ENCODE measurements around the gene SLC9B2.

The SLC9B2 gene

GRCh38 chr4:103104886-103105285 lies 28.3 kb upstream of the SLC9B2 start:
- no peak for TF ChIP-seq CTCF (IDR thresholded peaks at IDR 0.05; ENCODE audit: borderline replicate concordance, insufficient read depth, low read depth, low read length)

GRCh38 chr4:103100691-103101090 lies 24.1 kb upstream of the SLC9B2 start:
- H3K4me3 ChIP-seq (ENCODE audit: low read depth, low read length) = no peak overlapping the region
- TF ChIP-seq CTCF (IDR thresholded peaks at IDR 0.05; ENCODE audit: borderline replicate concordance, insufficient read depth, low read depth, low read length) = no peak

More at GRCh38 chr4:103104886-103105285, 28.3 kb upstream of the SLC9B2 start:
- H3K4me3 ChIP-seq (ENCODE audit: low read depth, low read length) = no peak overlapping the region

- TF ChIP-seq CTCF (IDR thresholded peaks at IDR 0.05; ENCODE audit: borderline replicate concordance, insufficient read depth, low read depth, low read length) = peak; percentile 35; the same call in 1 of the 2 replicates
Measured at GRCh38 chr4:103099691-103100392, 23.3 kb upstream of the SLC9B2 start, which contains the start of gene BDH2. Gene BDH2 (minus strand): TSS chr4:103099834. CDS start chr4:103096254, 3,580 bp downstream.

GRCh38 chr4:103098756-103099440 lies 22.3 kb upstream of the SLC9B2 start:
- H3K4me3 ChIP-seq (ENCODE audit: low read depth, low read length) = peak overlapping the region; percentile 32
- no peak for TF ChIP-seq CTCF (IDR thresholded peaks at IDR 0.05; ENCODE audit: borderline replicate concordance, insufficient read depth, low read depth, low read length)

More at GRCh38 chr4:103099691-103100392, 23.3 kb upstream of the SLC9B2 start, which contains the start of gene BDH2:
- H3K4me3 ChIP-seq (ENCODE audit: low read depth, low read length) = peak within 1 kb of the TSS; percentile 32

GRCh38 chr4:103098341-103098740 lies 21.8 kb upstream of the SLC9B2 start:
- no peak overlapping the region for H3K4me3 ChIP-seq (ENCODE audit: low read depth, low read length)
- no peak for TF ChIP-seq CTCF (IDR thresholded peaks at IDR 0.05; ENCODE audit: borderline replicate concordance, insufficient read depth, low read depth, low read length)

GRCh38 chr4:103097112-103097511 lies 20.6 kb upstream of the SLC9B2 start:
- no peak overlapping the region for H3K4me3 ChIP-seq (ENCODE audit: low read depth, low read length)

More at GRCh38 chr4:103097112-103097511, 20.6 kb upstream of the SLC9B2 start:
- no peak for TF ChIP-seq CTCF (IDR thresholded peaks at IDR 0.05; ENCODE audit: borderline replicate concordance, insufficient read depth, low read depth, low read length)

Data from GM12875 (cell line).